Neural cell (in vitro differentiated cells): ENCODE measurements around the gene FLYWCH1.

ENCODE experiments used
- CTCF ChIP-seq: fragments of 450-650 bp; IDR thresholded peaks from 2 replicates; pipeline ENCODE4 v1.5.1; 2014; ENCODE audit warnings: antibody characterized with exemption, mild to moderate bottlenecking, moderate library complexity; ENCODE audit not compliant: poor library complexity, severe bottlenecking
- EZH2 ChIP-seq: fragments of 200-600, 300-800 bp; shearing (Covaris generic), sonication (generic); IDR thresholded peaks from 2 replicates; pipeline ENCODE4 v1.6.1; 2014; ENCODE audit warnings: antibody characterized with exemption, low read length, borderline replicate concordance, mild to moderate bottlenecking; ENCODE audit not compliant: insufficient read depth, poor library complexity, severe bottlenecking
- REST ChIP-seq: IDR thresholded peaks from 2 replicates; pipeline ENCODE4 v1.6.1; 2012; ENCODE audit warnings: borderline replicate concordance

- TF ChIP-seq CTCF = no peak
- no peak for TF ChIP-seq REST
- TF ChIP-seq EZH2 = peak; percentile 41
Measured at GRCh38 chr16:2963723-2964474, 52.2 kb downstream of the FLYWCH1 start, which contains the start of gene KREMEN2.
